NK-92 (cell line): ENCODE measurements around the gene RTL1.

Source experiments
- DNase-seq: peaks from one replicate; lab custom pipeline; 2025; ENCODE audit not compliant: unreplicated experiment; lab: John Stamatoyannopoulos, UW

Gene RTL1

DNA sequence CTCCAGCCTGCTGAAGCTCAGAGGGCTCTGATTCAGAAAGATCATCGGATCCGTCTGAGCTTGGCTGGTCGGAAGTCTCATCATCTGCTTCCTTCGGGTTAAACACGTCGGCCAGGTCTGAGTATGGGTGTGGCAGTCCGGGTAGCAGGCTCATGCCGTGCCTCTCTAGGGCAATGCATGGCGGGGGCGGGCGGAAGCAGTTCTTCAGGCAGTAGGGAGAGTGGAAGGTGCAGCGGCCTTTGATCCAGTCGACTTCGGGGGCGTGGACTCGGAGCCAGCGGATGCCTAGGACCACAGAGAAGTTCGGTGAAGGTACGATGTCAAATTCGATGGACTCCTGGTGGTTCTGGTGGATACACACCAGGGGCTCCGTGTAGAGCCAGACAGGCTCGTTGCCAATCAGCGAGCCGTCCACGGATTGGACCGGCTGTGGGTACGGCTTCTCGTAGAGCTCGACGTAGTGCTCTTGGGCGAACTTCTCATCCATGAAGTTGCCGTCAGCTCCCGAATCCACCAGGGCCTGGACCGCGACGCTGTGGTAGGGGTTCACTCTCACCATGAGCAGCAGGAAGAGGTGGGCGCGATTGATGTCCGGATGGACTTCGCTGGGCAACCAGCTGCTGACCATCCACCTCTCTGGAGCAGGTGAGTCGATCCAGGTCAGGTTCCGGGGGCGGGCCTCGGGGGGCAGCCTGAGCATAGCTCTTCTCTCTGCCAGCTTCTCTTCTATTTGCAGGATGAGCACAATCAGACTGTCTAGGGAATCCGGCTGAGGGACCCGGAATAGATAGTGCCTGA is 20.3 kb downstream of the RTL1 start:
- no peak for DNase-seq

DNA sequence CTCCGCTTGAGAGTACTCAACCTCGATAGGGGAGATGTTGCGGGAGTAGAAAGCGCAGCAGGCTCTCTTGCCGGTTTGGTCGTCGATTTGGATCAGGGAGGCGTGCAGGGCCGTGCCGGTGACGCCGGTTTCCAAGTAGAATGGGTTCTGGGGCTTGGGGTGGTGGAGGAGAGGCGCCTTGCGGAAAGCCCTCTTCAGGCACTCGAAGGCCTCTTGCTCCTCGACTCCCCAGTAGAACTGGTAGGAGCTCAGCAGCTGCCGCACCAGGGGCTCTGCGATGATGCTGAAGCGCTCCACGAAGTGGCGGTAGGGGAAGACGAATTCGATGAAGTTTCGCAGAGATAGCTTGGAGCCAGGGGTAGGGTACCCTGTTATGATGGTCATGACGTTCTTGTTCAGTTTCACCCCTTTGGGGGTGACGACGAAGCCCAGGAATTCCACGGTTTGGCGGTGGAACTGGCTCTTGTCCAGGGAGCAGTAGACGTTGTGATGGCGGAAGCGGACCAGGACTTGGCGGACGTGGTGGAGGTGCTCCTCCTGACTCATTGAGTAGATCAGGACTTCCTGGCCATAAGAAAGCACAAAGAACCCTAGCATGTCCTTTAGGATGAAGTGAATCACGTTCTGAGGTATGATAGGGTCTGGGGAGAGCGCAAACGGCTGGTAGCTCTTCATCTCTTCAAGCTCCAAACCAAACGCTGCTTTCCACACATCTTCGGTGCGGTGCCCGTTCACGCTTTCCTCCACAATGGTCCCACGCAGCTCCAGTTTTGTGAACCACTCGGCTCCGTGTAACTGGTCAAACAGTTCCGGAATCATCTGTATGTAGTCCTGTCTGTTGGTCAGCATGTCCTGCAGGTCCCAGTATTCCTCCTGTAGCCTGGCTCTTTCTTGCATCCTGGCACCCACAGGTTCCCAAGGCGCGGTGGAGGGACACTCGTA is 21.2 kb downstream of the RTL1 start:
- DNase-seq, result no peak

DNA sequence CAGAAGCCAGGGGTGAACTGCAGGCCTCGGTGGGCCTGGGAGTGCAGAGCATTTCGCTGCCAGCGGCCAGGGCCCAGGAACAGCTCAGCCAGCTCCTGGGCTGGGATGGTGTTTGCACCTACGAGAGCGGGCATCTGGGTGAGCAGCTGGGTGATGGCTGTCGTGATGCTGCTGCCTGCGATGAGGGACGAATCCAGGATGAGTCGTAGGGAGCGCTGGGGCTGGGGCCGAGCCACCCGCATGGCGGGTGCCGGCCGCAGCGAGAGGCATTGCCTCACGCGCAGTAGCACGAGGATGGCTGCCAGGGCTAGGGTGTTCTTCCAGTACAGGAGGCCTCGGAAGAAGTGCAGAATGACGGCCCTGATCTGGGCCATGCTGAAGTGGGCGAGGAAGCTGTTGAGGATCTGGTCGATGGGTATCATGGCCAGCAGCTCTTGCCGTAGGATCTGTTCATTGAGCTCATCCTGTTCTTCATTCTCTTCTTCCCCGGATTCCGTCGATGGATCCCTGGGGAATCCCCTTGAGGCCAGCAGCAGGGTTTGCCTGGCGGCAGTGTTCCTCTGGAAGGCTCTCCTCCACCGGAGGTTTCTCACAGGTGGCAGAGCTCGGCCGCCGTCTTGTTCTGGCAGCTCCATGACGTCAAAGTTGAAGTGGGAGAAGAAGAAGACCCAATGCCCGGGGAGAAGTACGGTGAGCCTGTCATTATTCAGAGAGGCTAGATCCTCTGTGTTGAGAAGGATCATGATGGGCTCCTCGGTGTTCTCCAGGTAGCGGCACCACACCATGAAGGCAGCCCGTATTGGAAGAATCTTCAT is 22.1 kb downstream of the RTL1 start:
- DNase-seq, result no peak

DNA sequence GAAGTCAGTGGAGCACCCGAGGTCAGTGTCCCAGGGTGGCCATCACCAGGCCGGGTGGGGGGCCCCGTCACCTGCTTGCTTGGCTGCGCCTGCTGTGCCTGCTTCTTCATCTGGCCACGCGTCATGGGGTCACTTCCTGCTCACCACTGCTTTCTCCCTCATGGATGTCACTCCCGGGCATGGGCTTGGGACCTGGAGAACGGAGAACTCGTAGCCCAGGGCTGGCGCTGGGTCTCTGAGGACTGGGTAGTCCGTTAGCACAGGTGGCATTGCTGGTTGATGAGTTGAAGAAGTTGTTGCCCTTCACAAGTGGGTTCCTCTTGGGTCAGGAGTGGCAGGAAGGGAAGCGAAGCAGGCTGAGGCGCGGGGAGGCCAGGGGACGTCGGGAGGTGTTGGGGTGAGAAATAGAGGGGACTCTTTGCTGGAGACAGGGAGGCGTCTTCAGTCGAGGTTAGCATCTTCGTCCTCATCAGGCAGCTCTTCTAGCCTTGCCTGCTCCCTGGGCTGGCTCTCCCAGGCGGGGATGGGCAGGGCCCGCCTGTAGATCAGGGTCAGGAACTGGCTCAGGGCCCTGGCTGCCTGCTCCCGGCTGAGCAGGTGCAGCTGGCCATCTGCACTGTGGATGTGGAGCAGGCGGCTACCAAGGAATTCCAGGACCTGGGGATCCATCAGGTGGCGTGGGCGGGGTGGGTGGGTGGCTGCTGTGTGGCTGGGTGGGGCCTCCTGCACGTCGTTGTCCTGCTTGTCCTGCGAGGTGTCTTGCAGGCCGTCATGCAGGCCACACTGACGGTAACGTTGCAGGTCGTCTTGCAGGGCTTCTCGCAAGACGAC is 23.0 kb downstream of the RTL1 start:
- no peak for DNase-seq

DNA sequence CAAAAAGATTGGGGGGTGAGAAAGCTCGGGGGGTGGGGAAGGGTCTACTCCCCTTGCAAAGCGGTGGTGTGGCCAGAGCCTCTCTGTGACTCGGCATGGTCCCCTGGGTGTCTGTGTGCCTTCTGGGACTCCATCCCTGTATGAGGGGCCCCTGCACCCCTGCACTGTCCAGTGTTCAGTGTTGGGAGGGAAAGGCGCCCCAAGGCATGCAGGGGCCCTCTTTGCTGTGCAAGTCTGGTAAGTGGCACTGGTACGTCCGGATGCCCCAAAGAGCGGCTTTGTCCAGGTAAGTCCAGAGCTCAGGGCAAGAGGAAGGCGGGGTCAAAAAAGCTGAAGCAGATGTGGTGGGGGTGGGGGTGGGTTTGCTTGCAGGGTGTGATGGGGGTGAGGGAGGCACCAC is 23.7 kb downstream of the RTL1 start:
- no peak for DNase-seq

DNA sequence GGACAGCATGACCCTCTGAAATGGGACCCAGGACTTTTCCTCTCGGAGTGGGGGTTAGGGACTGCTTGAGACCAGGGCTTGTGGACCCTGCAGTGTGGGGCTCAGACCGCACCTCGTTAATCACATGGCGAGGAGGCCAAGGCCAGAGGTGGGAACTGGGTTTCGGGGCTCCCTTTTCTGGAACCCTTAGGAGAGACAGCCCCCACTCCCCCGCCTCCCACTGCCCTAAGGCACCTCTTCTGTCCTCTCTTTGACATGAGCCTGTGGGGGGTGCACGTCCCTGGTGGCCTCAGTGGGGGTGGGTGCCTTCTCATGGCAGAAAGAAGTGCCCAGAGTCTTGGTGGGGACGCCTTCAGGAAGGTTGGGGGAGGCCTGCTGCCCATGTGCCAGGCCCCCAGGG is 24.3 kb downstream of the RTL1 start:
- no peak for DNase-seq

DNA sequence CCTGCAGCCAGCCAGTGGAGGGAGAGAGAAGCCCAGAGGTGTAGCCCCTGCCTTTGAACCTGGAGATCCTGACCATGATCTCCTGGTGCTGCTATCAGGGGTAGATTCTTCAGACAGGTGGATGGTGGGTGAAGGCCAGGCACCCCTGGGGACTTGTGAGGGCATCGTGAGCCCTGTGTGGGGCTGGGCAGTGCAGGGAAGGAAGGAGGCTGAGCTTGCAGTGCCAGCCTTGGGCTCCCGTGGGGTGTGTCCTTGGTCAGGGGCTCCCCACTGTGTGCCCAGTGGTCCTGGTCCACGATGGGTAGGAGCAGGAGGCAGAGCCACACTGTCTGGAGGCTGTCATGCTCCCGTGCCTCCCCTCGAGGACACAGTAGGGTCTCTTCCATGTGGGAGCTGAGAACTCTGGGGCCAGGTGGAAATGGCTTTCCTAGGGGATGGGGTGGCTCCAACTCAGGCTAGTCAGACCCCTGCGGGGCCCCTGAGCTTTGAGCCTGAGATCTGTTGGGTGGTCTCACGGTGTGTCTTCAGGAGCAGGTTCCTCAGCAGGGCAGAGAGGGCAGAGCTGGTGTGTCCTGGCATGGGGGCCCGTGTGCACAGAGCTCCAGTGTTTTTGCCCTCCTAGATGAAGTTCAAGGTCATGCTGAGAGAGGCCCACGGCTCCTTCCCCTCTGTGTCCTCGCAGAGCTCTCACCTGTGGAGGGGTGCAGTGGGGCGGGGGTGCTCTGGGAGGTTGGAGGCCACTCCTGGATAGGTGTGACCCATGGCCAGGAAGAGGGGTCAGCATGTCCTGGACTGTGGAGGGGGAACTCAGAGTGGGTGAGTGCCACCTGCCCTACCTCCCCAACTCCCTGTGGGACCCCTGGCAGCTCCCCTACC is 25.0 kb downstream of the RTL1 start:
- no peak for DNase-seq

DNA sequence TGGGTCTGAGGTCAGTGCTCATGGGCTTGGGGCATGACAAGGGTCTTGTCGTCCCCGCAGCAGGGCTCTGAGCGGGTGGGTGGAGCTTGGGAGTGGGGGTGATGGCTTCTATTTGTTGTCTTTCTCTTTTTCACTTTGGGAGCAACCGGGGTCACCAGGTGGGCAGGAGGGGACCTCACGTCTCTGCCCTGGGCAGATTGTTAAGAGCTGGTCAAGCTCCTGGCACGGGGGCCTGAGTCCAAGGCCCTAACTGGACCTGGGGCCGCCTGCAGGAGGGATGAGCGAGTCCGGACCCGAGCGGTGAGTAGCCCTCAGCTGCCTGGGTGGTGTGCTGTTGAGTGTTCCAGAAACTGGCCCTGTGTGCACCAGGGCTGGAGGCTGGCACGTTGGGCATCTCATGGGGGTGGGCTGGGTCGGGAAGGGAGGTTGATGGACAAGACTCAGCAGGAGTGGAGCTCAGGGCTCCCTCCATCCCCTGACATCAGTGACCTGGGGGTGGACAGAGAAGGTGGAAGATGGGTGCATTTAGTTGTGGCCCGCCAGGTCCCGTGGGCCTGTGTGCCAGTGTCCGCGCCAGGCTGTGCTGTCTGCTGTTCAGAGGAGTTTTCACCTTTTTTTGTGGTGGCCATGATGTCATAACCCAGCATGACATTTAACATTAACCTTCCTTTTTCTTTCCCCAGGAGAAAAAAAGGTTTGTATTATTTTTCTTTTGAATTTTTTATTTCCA is 27.5 kb downstream of the RTL1 start:
- DNase-seq, result no peak

DNA sequence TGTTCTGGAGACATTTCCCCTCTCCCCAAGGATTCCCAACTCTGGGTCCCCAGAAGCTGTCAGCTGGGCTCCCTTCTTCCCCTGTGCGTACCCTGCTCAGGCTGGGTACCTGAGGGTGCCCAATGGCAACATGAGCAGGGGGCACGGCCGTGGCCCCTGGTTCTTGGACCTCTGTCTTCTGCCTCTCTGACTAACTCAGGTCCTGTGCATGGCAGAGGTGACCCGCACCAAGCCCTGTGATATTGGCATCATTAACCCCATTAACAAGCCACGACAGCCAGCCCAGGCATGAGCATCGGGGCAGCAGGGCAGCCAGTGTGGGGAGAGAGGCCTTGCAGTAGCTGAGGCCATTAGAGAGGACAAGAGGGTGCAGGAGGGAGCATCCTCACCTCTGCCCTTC is 28.4 kb downstream of the RTL1 start:
- no peak for DNase-seq

DNA sequence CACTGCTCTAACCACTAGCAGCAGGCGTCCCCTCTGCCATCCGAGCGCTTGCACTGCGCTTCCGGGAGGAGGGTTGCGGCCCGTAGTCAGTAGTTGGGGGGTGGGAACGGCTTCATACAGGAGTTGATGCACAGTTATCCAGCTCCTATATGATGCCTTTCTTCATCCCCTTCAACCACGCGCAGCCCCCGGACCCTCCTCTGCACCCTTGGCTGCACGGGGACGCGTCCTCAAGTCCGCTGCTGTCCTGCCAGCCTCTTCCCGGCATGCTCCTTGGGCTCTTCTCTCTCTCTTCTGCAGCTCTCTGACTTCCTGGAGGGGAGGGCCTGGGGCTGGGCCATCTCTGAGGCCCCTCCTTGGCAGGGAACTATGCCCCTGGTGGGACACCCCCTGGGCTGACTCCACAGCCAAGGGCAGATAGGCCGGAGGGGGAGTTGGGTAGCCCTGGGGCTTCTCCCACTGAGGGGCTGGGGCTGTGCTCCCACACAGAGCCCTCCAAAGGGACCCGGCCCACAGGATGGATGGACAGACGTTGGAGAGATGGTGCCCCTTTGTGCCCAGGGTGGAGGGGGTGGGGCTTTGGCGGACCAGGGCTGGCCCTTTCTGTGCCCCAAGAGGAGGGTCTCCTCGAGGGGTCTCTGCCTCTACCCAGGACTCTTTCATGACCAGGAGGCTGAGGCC is 29.0 kb downstream of the RTL1 start:
- DNase-seq, result no peak

DNA sequence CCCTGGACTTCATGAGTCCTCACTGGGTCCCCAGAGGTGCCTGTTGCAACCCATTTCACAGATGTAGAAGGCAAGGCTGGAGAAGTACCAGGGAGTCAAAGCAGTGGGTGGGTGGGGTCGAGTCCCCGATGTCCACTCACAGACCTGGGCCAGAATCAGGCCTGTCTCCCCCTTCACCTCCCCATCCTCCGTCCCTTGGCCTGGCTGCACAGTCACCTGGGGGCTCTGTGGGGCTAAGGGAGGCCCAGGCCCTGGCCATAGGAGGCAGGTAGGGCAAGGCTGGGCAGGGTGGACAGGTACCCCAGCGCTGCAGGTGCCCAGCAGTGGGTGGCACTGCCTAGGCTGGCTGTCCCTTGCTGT is 29.5 kb downstream of the RTL1 start:
- DNase-seq, result no peak

DNA sequence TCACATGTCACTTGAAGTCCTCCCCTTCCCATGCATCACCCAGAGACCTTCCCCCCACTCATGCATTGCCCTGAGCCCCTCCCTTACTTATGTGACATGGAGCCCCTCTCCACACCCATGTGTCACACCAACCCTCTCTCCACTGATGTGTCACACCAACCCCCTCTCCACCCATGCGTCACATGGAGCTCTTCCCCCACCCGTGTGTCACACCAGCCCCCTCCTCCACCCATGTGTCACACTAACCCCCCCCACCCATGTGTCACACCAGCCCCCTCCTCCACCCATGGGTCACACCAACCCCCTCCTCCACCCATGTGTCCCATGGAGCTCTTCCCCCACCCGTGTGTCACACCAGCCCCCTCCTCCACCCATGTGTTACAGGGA is 30.4 kb downstream of the RTL1 start:
- no peak for DNase-seq

DNA sequence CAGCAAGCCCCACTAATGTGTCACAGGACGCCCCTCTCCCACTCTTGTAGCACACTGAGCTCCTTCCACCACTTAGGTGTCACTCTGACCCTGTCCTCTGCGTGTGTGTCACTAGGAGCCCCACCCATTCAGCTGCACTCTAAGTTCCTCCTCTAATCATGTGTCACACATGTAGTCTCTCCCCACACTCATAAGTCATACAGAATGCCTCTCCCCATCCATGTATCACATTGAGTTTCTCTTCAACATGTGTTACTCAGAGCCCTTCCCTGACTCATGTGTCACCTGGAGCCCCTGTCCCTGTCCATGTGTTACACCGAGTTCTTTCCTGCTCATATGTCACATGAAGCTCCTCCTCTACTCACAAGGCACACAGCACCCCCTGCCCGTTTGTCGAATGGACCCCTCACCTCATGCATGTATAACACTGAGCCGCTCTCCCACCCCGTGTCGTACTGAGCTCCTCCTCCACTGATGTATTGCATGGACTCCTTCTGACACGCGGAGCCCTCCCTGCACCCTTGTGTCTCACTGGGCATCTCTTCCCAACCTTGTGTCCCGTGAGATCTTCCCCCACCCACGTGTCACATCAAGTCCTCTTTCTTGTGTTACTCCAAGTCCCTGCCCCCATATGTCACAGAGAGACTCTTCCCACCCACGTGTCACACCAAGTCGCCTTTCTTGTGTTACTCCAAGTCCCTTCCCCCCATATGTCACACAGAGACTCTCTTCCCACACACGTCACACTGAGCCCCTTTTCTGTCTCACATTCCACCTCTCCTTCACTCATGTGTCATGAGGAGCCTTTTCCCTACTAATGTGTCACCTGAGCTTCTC is 31.0 kb downstream of the RTL1 start:
- no peak for DNase-seq

DNA sequence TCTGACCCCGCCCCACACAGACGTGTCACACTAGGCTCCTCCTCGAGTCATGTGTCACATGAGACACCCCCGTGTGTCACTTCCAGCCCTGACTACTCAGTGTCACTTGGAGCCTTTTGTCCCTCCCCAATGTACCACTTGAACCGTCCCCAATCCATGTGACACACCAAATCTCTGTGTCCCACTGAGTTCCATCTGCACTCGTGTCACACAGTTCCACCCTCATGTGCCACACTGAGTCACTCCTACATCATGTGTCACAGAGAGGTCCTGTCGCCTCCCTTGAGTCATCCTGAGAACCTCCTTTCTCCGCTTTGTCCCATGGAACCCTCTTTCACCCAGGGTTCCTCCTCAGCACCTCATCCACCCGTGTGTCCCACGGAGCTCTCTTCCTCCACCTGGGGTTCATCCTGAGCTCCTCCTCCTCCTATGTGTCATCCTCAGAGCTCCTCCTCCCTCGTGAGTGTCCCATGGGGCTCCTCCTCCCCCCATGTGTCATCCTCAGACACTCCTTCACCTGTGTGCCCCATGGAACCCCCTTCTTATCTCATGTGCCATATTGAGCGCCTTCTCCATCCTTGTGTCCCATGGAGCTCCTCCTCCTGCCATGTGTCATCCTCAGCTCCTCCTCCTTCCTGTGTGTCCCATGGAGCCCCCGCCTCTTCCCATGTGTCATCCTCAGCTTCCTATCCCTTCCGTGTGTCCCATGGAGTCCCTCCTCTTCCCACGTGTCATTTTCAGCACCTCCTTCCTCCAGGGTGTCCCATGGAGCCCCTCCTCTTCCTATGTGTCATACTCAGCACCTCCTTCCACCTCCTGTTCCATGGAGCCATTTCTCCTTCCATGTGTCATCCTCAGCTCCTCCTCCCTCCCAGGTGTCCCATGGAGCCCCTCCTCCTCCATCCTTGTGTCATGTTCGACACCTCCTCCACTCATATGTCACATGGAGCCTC is 32.0 kb downstream of the RTL1 start:
- no peak for DNase-seq

DNA sequence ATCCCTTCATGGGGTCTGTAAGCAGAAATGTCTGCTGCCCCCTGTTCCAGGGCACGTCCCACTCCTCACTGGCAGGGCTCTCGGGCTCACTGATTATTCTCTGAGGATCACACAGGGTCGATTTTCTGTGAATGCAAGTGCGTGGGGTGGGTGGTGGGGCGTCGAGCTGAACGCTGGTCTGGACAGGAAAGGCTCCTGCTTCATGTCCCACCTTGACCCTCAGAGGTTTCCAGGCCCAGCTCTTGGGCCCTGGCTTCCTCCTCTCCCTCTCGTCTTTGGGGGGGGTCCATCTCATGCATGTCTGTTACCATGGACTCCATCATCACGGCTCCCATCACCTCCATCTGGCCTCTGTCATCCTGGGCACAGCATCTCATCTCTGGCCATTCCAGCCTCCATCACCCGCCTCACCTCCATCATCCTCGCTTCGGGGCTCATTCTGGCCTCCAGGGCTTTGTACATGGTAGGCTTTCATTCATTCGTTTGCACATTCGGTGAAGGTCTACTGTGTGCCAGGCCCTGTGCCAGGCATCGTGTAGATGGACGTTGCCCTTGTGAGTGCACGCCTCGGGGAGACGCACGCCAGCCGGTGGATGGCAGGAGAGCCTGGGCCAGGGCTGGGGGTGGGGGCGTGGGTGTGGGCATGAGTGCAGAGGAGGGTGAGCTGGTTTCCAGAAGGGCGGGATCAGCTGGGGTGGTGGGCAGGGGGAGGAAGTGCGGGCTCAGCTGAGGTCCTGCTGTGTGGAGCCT is 34.7 kb downstream of the RTL1 start:
- DNase-seq, result no peak
